ENCODE data around the gene KIZ.

- TF ChIP-seq CTCF (IDR thresholded peaks at IDR 0.05) (no peak), EZH2phosphoT487 (IDR thresholded peaks at IDR 0.05) (no peak)
Observed at GRCh38 chr20:21241406-21241805, 115.5 kb downstream of the KIZ start.
